GM21717 (cell line): ENCODE measurements around the gene KLHDC8B.

Experiments
- ATAC-seq: cut with Tn5 transposase; IDR thresholded peaks from one replicate; pipeline ENCODE4 v1.9.1; 2021; ENCODE audit warnings: mild to moderate bottlenecking, moderate library complexity; ENCODE audit not compliant: unreplicated experiment

The KLHDC8B gene

GRCh38 chr3:49158103-49158709, 13.2 kb upstream of the KLHDC8B start:
- no peak for ATAC-seq

DNA sequence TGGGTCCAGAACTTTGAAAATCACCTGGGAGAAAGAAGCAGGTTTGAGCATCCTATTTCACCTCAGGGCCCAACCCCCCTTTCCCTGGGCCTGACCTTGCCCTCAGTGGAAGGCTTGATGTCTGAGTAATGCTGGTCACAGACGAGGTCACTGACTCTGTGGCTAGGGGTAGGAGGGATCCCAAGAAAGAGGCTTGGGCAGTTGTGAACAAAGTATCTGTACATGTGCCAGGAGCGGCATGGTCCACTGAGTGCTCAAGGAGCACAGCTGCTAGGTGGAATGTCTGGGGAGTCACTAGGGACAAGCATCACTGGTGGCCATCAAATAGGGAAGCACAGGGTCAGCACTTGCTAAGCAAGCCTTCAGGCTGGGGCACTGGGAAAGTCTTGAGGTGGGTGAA, 12.6 kb upstream of the KLHDC8B start:
- no peak for ATAC-seq

DNA sequence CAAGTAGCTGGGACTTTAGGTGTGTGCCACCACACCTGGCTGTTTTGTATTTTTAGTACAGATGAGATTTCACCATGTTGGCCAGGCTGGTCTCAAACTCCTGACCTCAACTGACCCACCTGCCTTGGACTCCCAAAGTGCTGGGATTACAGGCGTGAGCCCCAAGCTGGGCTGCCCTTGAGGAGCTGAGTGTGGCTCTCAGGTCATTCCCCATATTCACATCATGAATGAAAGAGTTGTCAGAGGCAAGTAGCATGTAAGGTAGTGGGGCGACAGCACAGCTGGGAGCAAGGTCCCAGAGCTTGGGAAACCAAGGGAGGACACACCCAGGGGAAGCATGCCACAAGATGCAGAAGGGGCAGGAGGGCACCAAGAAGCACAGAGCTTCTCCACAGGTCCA, 10.2 kb upstream of the KLHDC8B start:
- no peak for ATAC-seq

- no peak for ATAC-seq
Observed at GRCh38 chr3:49161808-49162530, 9.4 kb upstream of the KLHDC8B start.

GRCh38 chr3:49162751-49163419, 8.5 kb upstream of the KLHDC8B start:
- no peak for ATAC-seq

- ATAC-seq, result no peak
Observed at GRCh38 chr3:49163609-49164008, 7.8 kb upstream of the KLHDC8B start.

DNA sequence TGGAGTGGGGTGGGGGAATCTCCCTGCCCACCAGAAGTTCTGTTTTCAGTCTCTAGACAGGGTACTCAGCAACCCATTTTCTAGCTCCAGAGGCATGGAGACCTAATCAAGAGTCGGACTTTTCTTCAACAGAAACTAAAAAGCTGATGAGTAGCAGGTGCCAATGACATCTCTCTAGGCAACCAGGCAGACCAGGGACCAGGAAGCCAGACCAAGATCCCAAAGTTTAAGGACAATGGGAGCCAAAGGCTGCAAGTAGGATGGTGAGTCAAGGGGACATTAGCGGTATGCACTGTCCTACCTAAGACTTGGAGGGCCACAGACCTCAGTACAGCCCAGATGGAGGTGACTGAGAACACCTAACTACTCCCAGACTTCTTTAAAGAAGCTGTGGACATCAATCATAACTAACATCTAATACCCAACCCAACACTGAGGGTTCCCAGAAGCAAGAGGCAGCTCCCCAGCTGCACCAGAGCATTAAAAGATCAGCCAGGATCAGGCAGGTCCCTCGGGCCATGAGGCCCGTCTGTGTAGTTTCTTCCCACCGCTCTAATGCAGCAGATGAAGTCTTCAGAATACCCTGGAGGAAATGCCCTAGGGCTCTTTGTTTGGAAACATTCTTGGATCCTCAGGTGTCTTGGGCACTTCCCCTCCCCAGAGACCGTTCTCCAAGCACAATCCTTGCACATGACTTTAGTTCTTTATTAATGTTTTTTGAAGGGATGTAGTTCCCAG, 6.2 kb upstream of the KLHDC8B start:
- ATAC-seq, result no peak

- peak; percentile 75 for ATAC-seq
Observed at GRCh38 chr3:49165771-49166751, 5.3 kb upstream of the KLHDC8B start, which contains the start of gene CCDC71. TSS of gene CCDC71 (minus strand) at chr3:49166331. CDS start at chr3:49164208, 2,123 bp downstream.

DNA sequence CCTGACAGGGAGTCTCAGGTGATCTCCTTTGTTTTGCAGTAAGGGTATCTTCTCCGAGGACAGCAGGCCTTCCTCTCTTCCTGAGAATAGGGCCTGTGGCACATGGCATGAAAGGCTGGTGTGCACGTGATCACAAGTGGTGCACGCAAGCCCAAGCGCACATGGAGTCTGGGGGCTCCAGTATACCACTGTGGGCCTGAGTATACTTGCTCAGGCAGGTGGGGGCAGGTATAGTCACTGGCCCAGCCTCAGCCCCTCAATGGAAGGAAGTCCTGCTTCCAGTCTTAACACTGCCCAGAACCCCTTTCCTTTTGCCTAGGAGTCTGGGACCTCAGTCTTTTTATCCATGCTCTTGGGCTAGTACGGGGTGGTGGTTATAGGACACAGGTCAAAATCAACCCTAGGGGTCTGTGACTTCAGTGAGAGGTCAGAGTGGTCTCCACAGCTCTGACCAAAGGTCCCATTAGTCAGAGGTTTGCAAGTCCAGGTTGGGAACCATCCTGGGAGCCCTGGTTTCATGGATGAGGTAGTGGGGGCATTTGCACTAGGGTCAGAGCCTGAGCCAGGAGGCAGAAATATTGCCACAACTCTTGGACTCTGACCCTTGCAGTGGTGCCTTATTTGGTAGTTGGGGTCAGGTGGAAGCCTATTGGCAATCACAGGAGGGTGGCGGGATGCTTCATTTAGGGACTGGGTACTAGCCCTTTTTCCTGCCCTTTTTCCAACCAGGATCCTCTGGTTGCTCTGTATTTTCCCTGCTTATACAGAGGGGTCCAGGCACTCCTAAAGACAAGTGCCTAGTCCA, 4.4 kb upstream of the KLHDC8B start:
- no peak for ATAC-seq

DNA sequence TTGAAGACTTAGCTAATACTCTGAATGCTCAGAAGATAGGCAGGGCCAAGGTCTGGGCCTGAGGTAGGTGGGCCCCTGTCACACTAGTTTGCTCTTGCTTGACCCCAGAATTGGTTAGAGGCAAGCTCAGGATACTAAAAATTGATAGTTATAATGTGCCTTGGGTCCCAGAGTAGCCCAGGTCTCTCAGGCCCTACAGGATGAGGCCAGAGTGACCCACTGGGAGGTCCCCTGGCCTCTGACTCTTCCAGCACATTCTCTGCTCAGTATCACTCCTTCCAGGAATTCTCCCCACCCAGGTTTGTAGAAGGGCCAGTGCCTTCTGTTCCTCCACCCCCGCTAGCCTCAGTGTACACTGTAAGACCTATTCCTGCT, 667 bp upstream of the KLHDC8B start:
- no peak for ATAC-seq

DNA sequence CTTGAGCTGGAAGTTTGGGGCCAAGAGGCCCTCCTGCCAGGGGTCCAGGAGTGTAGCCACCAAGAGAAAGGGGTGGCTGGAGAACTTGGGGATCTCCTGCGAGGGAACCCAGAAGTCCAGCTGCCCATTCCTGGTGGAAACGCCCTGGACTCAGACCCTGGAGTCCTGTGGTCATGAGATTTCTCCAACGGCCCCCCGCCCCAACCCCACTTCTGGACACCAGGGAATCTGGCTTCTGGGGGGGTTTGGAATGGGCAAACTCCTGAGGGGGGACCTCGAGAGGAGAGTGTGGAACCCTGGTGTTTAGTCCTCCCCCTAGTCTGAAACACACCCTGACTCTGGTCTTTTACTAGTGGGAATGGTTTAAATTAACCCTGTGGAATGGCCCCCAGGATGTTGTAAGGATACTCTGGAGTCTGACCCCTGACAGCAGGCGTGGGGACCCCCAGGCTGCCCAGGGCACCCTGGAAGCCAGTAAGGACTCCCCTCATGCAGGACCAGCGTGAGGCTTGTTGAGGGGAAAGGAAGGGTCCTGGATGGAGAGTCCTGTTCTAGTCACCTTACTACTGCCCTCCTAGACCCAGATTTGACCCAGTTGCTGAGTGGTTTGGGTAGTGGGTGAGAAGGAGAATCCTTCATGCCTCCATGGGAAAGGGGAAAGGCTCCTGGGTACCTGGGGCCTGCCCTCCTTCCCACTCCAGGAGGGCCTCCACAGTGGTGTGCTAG, 540 bp downstream of the KLHDC8B start:
- ATAC-seq, result no peak

DNA sequence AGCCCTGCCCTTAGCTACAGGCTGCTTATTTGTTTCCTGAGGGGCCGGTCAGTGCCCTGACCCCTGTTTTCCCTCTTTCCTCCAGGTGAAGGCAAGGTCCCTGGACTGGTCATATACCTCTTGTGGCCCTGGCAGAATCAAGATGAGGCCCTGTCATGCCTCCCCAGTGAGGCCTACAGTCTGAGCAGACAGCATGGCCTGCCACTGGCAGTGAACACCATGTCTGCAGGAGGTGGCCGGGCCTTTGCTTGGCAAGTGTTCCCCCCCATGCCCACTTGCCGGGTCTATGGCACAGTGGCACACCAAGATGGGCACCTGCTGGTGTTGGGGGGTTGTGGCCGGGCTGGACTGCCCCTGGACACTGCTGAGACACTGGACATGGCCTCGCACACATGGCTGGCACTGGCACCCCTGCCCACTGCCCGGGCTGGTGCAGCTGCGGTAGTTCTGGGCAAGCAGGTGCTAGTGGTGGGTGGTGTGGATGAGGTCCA, 1.2 kb downstream of the KLHDC8B start:
- ATAC-seq, result no peak

DNA sequence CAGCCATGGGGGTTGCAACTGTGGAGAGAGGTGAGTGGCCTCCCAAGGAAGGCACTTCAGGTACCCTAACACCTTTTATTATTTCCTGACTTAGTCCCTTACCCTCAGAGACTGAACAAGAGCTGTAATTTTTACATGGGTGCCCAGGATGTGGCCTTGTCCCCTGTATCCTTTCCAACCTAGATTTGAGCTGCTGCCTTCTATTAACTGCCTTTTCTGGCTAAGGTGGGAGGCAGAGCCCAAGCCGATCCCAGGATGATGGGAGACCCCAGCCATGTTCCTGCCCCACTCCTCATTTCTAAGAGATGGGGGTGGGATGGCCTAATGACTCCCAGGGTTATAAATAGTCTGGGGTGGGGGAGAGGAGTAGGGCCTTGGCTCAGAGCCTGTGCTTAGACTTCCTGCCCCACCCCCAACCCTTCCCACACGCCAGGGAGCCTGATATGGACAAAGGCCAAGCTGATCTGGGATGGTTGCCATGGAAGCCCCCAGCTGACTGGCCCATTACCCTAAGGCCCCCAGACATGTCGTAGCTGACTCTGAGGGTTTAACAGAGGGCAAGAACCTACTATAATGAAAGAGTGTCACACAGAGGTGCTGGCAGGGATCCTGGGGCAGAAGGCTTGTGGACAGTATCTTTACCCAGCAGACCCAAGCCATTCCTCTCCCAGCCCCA, 1.9 kb downstream of the KLHDC8B start:
- no peak for ATAC-seq

DNA sequence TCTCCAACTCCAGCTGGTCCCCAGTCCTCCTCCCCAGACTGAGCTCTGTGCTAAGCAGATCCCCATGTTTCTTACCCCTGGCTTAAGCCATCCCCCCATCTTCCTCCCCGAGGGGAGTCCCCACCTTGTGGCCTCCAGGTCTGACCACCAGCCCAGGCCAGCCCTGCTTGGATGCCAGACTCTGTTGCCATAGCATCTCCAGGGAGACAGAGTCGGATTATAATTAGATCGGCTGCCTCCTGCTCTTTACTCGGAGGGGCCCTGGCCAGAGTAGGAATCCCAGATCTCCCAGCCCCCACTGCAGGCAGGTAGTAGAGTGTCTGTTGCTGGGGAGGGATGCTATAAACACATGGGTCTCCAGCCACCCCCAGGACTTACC, 2.4 kb downstream of the KLHDC8B start:
- no peak for ATAC-seq

DNA sequence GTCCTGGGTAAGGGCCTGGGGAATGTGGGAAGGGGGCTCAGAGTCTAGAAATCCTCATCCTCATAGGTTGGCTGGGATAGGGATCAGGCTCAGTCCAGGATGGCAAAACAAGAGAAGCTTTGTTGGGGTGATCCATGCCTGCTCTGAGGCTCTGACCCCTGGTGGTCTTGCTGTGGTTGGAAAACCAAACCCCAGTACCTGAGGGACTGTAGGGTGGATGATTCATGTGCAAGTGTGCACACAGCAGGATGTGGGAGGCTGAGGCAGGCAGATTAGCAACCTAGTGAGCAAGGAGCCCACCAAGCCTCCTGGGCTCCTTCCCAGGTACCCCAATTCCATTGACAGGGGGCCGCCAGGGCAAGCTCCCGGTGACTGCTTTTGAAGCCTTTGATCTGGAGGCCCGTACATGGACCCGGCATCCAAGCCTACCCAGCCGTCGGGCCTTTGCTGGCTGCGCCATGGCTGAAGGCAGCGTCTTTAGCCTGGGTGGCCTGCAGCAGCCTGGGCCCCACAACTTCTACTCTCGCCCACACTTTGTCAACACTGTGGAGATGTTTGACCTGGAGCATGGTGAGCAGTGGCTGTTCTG, 3.1 kb downstream of the KLHDC8B start:
- no peak for ATAC-seq

GRCh38 chr3:49175530-49175929, 4.1 kb downstream of the KLHDC8B start:
- no peak for ATAC-seq

GRCh38 chr3:49177073-49177472, 5.7 kb downstream of the KLHDC8B start:
- no peak for ATAC-seq

DNA sequence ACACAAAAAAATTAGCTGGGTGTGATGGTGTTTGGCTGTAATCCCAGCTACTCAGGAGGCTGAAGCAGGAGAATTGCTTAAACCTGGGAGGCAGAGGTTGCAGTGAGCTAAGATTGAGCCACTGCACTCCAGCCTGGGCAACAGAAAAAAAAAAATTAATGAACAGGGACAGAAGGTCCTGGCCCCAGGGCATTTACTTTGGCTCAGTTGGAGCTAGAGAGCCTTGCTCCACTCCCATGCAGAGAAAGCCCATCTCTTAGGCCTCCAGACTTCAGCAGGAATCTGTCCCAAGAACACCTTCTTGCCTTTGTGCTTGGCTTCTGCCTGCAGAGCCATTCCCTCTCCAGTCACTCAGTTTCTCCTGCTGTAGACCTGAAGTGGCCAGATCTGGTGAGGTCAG, 8.7 kb downstream of the KLHDC8B start:
- ATAC-seq, result no peak
